ENCODE results near the gene UNC5C.
A peak's percentile ranks its signal among the peaks of the same experiment; 100 is the strongest.

UNC5C gene

DNA sequence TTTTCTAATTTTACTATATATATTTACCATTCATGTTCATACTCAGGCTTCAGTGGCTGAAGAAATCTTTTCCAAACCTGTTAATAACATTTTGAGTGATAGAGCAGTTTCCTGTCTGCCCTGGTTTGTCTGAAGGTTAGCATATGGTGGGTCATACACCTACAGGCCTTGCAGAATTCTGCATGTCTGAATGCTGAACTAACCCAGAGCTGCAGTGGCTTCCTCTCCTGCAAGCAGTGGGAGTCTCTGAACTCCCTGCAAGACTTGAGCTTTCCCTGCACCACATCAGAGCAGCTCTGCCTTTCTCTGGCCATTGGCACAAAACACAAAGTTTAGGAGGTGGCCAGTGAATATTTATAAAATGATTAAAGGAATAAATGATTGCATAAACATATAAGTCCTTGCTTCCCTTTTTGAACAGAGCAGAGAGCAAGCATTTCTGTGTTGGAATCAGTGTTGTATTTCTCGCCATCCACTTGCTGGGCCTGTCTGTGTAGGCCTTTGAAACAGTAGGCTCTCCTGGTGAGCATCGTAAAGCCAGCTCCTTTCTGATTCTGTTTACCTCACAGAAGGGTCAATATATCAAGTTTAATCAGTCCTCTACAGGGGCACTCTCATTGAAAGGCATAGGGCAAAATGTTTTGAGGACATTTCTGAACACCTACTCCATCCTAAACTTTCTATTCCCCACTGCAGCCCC, 15.0 kb upstream of the UNC5C start:
- H3K27me3 ChIP-seq (ENCODE audit: control insufficient read depth in 1 of 2, insufficient read depth in 2 of 2, low read length in 2 of 2): no peaks in the 10 kb centered on the region
- no peaks in the 10 kb centered on the region for H3K4me1 ChIP-seq (ENCODE audit: control insufficient read depth in 1 of 2, insufficient read depth in 2 of 2, low read length in 2 of 2)
- H3K4me3 ChIP-seq (ENCODE audit: low read depth in 1 of 2, low read length in 2 of 2): no peak overlapping the region
- peaks cover 0 to 3% of the 10 kb centered on the region in 2 donors for H3K9me3 ChIP-seq (ENCODE audit: control insufficient read depth in 1 of 2, low read length in 2 of 2)
- no peak overlapping the region for H3K9ac ChIP-seq (ENCODE audit: low read depth in 1 of 2, low read length in 2 of 2)
- H3K36me3 ChIP-seq (ENCODE audit: control insufficient read depth in 1 of 2, insufficient read depth in 2 of 2, low read length in 2 of 2): no peaks in the 10 kb centered on the region
- no peak overlapping the region for H3K27ac ChIP-seq (ENCODE audit: low read depth, low read length)

DNA sequence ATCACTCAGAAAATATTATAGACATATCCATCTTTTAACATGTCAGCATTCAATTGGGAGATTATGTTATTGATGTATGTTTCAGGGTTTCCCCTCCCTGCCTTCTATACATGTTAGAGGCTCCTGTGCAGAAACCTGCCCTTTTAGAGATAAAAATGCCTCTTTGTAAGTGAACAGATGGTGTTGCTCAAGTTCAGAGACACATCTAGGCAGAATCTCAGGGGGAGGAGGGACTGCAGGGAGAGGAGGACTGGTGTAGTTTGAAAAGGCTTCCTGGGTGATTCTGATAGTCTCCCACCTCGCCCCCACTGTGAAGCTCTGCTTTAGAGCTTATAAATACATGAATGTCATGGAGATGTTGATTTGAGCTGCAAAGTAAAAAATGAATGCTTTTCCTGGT, 12.0 kb upstream of the UNC5C start:
- peaks cover 0 to 3% of the 10 kb centered on the region in 2 donors for H3K9me3 ChIP-seq (ENCODE audit: control insufficient read depth in 1 of 2, low read length in 2 of 2)
- no peak overlapping the region for H3K4me3 ChIP-seq (ENCODE audit: low read depth in 1 of 2, low read length in 2 of 2)
- H3K4me1 ChIP-seq (ENCODE audit: control insufficient read depth in 1 of 2, insufficient read depth in 2 of 2, low read length in 2 of 2): no peaks in the 10 kb centered on the region
- H3K27me3 ChIP-seq (ENCODE audit: control insufficient read depth in 1 of 2, insufficient read depth in 2 of 2, low read length in 2 of 2): no peaks in the 10 kb centered on the region
- no peaks in the 10 kb centered on the region for H3K36me3 ChIP-seq (ENCODE audit: control insufficient read depth in 1 of 2, insufficient read depth in 2 of 2, low read length in 2 of 2)
- no peak overlapping the region for H3K27ac ChIP-seq (ENCODE audit: low read depth, low read length)
- no peak overlapping the region for H3K9ac ChIP-seq (ENCODE audit: low read depth in 1 of 2, low read length in 2 of 2)

DNA sequence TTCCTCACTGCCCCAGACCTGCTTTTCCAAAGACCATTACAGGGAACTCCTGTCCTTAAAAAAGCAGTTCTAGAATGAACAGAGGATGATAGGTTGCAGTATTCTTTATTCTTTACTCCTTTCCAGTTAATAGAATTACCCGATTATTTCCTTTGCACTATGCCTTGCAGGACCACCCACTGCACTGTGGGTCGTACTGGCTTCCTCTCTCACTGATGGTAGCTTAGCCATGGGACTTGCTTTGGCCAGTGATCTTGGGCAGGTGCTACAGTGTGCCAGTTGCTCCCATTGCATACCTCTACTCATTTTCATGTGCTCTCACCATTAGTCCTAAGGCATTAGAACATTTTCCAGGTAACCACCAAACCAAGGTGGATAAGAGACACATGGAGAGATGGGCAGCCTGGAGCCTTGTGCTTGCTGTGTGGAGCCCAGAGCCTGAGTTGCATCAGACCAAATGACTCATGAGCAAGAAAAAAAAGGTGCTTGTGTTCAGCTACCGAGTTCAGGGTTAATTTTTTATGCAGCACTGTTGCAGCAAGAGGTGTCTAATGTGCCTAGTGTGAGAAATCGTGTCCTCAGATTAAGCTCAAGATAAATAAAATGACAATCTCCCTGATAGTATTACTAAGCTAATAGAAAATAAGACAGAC, 7.6 kb upstream of the UNC5C start:
- Histone ChIP-seq H3K27me3 (ENCODE audit: control insufficient read depth in 1 of 2, insufficient read depth in 2 of 2, low read length in 2 of 2) (peaks cover 0 to 4% of the 10 kb centered on the region in 2 donors), H3K4me3 (ENCODE audit: low read depth in 1 of 2, low read length in 2 of 2) (no peak overlapping the region), H3K9me3 (ENCODE audit: control insufficient read depth in 1 of 2, low read length in 2 of 2) (no peaks in the 10 kb centered on the region), H3K27ac (ENCODE audit: low read depth, low read length) (no peak overlapping the region), H3K36me3 (ENCODE audit: control insufficient read depth in 1 of 2, insufficient read depth in 2 of 2, low read length in 2 of 2) (no peaks in the 10 kb centered on the region), H3K4me1 (ENCODE audit: control insufficient read depth in 1 of 2, insufficient read depth in 2 of 2, low read length in 2 of 2) (no peaks in the 10 kb centered on the region), H3K9ac (ENCODE audit: low read depth in 1 of 2, low read length in 2 of 2) (no peak overlapping the region)

DNA sequence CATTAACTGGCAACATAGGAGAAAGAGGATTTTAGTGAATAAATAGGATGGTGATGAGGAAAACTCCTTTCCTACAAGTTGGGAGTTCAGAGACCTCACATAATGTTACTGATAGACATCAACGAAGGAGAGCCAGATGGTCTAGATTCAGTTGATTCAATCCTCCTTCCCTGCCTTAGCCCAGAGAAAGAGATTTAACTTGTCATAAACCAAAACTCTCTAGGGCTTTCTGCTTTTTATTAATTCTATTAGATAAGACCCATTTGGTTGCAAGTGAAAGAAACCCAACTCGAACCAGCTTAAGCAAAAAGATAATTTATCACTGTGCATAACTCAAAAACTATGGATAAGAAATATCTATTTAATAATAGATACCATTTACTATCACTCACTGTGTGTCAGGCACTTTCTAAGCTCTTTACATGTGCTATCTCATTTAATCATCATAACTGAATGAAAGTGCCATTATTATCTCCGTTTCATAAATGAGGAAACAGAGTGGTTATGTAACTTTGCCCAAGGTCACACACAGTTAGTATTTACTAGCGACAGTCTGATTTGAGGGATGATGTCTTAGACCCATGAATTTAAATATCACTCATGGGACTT, 4.3 kb upstream of the UNC5C start:
- Histone ChIP-seq H3K27ac (ENCODE audit: low read depth, low read length) (no peak overlapping the region), H3K27me3 (ENCODE audit: control insufficient read depth in 1 of 2, insufficient read depth in 2 of 2, low read length in 2 of 2) (peaks cover 2 to 13% of the 10 kb centered on the region in 2 donors), H3K4me3 (ENCODE audit: low read depth in 1 of 2, low read length in 2 of 2) (no peak overlapping the region), H3K36me3 (ENCODE audit: control insufficient read depth in 1 of 2, insufficient read depth in 2 of 2, low read length in 2 of 2) (no peaks in the 10 kb centered on the region), H3K4me1 (ENCODE audit: control insufficient read depth in 1 of 2, insufficient read depth in 2 of 2, low read length in 2 of 2) (no peaks in the 10 kb centered on the region), H3K9me3 (ENCODE audit: control insufficient read depth in 1 of 2, low read length in 2 of 2) (no peaks in the 10 kb centered on the region), H3K9ac (ENCODE audit: low read depth in 1 of 2, low read length in 2 of 2) (no peak overlapping the region)

DNA sequence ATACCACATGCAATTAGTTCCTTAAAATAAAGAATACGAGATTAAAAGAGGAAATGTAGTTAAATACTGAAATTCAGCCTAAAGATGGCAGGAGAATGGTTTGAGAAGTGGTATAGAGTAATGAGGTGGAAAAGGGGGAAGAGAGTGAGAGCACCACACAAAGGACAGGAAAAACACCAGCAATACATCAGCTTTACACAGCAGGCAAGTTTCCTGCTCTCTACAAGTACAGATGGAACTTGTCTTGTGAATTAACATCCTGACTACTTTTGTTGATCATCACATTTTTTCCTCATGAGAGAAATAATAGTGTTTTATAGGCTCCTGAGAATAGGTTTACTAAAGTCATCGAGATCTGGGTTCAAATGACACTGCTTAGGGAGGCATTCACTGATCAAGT, 2.9 kb upstream of the UNC5C start:
- Histone ChIP-seq H3K27me3 (ENCODE audit: control insufficient read depth in 1 of 2, insufficient read depth in 2 of 2, low read length in 2 of 2) (peaks cover 4 to 21% of the 10 kb centered on the region in 2 donors), H3K4me3 (ENCODE audit: low read depth in 1 of 2, low read length in 2 of 2) (no peak overlapping the region), H3K36me3 (ENCODE audit: control insufficient read depth in 1 of 2, insufficient read depth in 2 of 2, low read length in 2 of 2) (no peaks in the 10 kb centered on the region), H3K9me3 (ENCODE audit: control insufficient read depth in 1 of 2, low read length in 2 of 2) (no peaks in the 10 kb centered on the region), H3K4me1 (ENCODE audit: control insufficient read depth in 1 of 2, insufficient read depth in 2 of 2, low read length in 2 of 2) (no peaks in the 10 kb centered on the region), H3K9ac (ENCODE audit: low read depth in 1 of 2, low read length in 2 of 2) (no peak overlapping the region), H3K27ac (ENCODE audit: low read depth, low read length) (no peak overlapping the region)

- H3K9me3 ChIP-seq (ENCODE audit: control insufficient read depth in 1 of 2, low read length in 2 of 2): no peaks in the 10 kb centered on the region
- H3K36me3 ChIP-seq (ENCODE audit: control insufficient read depth in 1 of 2, insufficient read depth in 2 of 2, low read length in 2 of 2): no peaks in the 10 kb centered on the region
- H3K4me3 ChIP-seq (ENCODE audit: low read depth in 1 of 2, low read length in 2 of 2): peak overlapping the region; percentile 63 to 71
- H3K27ac ChIP-seq (ENCODE audit: low read depth, low read length): no peak overlapping the region
- H3K9ac ChIP-seq (ENCODE audit: low read depth in 1 of 2, low read length in 2 of 2): no peak overlapping the region
- H3K4me1 ChIP-seq (ENCODE audit: control insufficient read depth in 1 of 2, insufficient read depth in 2 of 2, low read length in 2 of 2): no peaks in the 10 kb centered on the region
- peaks cover 4 to 21% of the 10 kb centered on the region in 2 donors for H3K27me3 ChIP-seq (ENCODE audit: control insufficient read depth in 1 of 2, insufficient read depth in 2 of 2, low read length in 2 of 2)
Observed at GRCh38 chr4:95550115-95550987, 1.6 kb upstream of the UNC5C start.

GRCh38 chr4:95549246-95550114, 707 bp upstream of the UNC5C start:
- Histone ChIP-seq H3K27me3 (ENCODE audit: control insufficient read depth in 1 of 2, insufficient read depth in 2 of 2, low read length in 2 of 2) (peaks cover 4 to 21% of the 10 kb centered on the region in 2 donors), H3K4me3 (ENCODE audit: low read depth in 1 of 2, low read length in 2 of 2) (peak overlapping the region; percentile 63 to 71), H3K27ac (ENCODE audit: low read depth, low read length) (peak overlapping the region; percentile 59), H3K9me3 (ENCODE audit: control insufficient read depth in 1 of 2, low read length in 2 of 2) (no peaks in the 10 kb centered on the region), H3K36me3 (ENCODE audit: control insufficient read depth in 1 of 2, insufficient read depth in 2 of 2, low read length in 2 of 2) (no peaks in the 10 kb centered on the region), H3K4me1 (ENCODE audit: control insufficient read depth in 1 of 2, insufficient read depth in 2 of 2, low read length in 2 of 2) (no peaks in the 10 kb centered on the region), H3K9ac (ENCODE audit: low read depth in 1 of 2, low read length in 2 of 2) (peak overlapping the region; percentile 16 to 35)

GRCh38 chr4:95547715-95548471, 880 bp downstream of the UNC5C start:
- Histone ChIP-seq H3K27ac (ENCODE audit: low read depth, low read length) (no peak overlapping the region), H3K4me1 (ENCODE audit: control insufficient read depth in 1 of 2, insufficient read depth in 2 of 2, low read length in 2 of 2) (no peaks in the 10 kb centered on the region), H3K4me3 (ENCODE audit: low read depth in 1 of 2, low read length in 2 of 2) (peak overlapping the region; percentile 56 to 66), H3K9me3 (ENCODE audit: control insufficient read depth in 1 of 2, low read length in 2 of 2) (no peaks in the 10 kb centered on the region), H3K9ac (ENCODE audit: low read depth in 1 of 2, low read length in 2 of 2) (peak overlapping the region; percentile 32), H3K36me3 (ENCODE audit: control insufficient read depth in 1 of 2, insufficient read depth in 2 of 2, low read length in 2 of 2) (no peaks in the 10 kb centered on the region), H3K27me3 (ENCODE audit: control insufficient read depth in 1 of 2, insufficient read depth in 2 of 2, low read length in 2 of 2) (peaks cover 4 to 21% of the 10 kb centered on the region in 2 donors)

All from duodenal mucosa (tissue), 2 donors.